Astrocyte of the cerebellum (primary cell): ENCODE results near the gene ACSM2B.
"Not testable (repeated sequence)": the region's sequence is repeated elsewhere in the genome, so short reads cannot be mapped to it uniquely, and the experiment has no call there.

Source experiments
- DNase-seq: peaks from one replicate; pipeline ENCODE4 v3.0.0-alpha.2; 2011; ENCODE audit warnings: low read depth
- H3K4me3 ChIP-seq: 2 replicates; pipeline ENCODE4 v1.5.1; 2011; ENCODE audit warnings: mild to moderate bottlenecking, low read depth, low read length, moderate library complexity
- CTCF ChIP-seq: IDR thresholded peaks from 2 replicates; pipeline ENCODE4 v1.5.1; 2012; ENCODE audit warnings: low read length, low read depth, moderate library complexity, mild to moderate bottlenecking; ENCODE audit errors: missing control alignments
- in situ Hi-C: cut with HindIII; loops from 2 replicates; pipeline ENCODE4 v1.10.0; 2017; ENCODE audit warnings: low sequenced_read_pairs

The ACSM2B gene

DNA sequence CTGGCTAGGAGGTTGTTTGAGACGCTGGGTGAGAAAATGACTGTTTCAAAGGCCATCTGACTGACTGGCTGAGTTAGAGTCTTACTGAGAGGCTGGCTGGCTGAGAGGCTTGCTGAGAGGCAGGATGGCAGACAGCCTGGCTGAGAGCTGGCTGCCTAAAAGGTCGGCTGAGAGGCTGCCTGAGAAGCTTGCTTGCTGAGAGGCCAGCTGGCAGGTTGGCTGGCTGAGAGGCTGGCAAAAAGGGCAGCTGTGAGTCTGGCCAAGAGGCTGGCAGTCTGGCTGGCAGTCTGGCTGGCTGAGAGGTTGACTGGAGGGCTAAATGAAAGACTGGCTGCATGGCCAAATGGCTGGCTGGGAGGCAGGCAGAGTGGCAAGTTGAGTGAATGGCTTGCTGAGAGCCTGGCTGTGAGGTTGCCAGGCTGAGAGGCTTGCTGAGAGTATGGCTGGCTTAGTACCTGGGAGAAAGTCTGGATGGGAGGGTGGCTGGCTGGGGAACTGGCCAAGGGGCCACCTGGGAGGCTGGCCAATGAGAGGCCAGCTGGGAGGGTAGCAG, 35.3 kb upstream of the ACSM2B start:
- H3K4me3 ChIP-seq = no peak overlapping the region
- TF ChIP-seq CTCF = no peak
- in situ Hi-C loops = no loop called here
- DNase-seq = no peak

GRCh38 chr16:20610892-20611349, 34.8 kb upstream of the ACSM2B start:
- no peak for DNase-seq
- no peak overlapping the region for H3K4me3 ChIP-seq
- in situ Hi-C loops = no loop called here
- TF ChIP-seq CTCF = no peak

DNA sequence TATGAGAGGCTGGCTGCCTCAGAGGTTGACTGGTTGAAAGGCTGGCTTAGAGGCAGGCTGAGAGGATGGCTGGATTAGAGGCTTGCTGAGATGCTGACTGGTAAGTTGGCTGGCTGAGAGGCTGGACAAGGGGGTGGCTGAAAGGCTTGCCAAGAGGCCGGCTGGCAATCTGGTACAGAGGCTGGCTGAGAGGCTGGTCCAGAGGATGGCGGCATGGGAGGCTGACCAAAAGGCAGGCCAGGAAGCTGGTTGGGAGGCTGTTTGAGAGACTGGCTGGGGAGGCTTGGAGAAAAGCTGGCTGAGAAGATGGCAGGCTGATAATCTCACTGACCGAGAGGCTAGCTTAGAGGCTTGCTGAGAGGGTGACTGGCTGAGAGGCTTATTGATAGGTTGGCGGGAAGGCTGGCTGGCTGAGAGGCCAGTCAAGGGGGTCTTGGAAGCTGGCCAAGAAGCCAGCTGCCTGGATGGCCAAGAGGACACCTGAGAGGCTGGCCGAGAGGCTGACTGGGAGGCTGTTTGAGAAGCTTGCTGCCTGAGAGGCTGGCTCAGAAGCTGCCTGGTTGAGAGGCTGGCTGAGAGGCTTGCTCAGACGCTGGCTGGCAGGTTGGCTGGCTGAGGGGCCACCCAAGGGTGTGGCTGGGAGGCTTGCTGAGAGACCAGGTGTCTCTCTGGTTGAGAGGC, 34.2 kb upstream of the ACSM2B start:
- no peak overlapping the region for H3K4me3 ChIP-seq
- no peak for TF ChIP-seq CTCF
- in situ Hi-C loops = no loop called here

GRCh38 chr16:20602205-20602604, 26.0 kb upstream of the ACSM2B start:
- in situ Hi-C loops, DNase-seq: not testable (repeated sequence)

More for the DNA sequence above, 34.2 kb upstream of the ACSM2B start:
- DNase-seq = no peak

DNA sequence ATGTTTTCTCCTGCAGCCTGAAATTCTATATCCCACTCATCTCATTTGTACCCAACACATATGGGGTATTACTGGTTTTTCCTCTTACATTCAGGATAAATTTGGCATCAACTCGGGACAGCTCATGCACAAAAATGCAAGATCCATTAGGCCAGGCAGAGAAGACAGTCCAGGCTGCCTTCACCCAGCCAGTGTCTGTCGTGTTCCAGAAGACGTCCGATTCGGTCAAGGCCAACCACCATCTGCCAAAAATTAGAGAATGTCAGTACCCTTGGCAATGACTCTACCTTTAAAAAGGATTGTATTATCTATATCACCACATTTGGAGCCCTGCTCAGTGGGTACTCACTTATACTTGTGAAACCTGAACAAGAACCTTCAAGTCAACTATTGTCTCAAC, 23.3 kb upstream of the ACSM2B start:
- DNase-seq, in situ Hi-C loops, H3K4me3 ChIP-seq: not testable (repeated sequence)

More at GRCh38 chr16:20602205-20602604, 26.0 kb upstream of the ACSM2B start:
- not testable (repeated sequence) for H3K4me3 ChIP-seq

DNA sequence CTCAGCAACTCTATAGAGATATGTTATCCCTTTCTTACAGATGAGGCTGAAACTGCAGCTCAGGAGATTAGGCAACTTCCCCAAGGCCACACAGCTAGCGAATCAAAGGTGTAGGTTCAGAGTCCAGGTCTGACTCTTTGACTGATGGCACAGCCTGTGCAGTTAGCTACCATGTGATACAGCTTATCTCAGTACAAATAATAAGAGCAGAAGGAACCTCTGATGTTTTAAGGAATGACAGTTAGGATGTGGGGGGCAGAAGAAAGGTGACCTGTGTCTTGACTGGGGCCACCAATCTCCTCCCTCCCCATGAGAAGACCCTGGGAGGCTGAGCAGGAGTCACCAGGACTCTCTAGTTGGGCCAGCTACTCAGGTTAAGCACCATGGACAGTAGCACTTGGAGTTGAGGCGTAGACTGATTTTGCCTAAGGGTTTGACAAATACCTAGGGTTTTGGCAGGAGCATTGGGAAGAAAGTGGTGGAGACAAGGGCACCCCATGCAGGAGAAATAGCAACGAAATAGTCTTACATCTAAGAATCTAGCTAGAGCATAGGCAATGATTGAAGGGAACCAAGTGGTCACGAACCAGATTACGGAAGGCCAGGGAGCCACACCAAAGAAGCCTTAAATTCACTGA, 22.8 kb upstream of the ACSM2B start:
- TF ChIP-seq CTCF = no peak
- in situ Hi-C loops = no loop called here
- no peak overlapping the region for H3K4me3 ChIP-seq
- DNase-seq = no peak

- DNase-seq, in situ Hi-C loops: not testable (repeated sequence)
Observed at GRCh38 chr16:20595694-20596093, 19.5 kb upstream of the ACSM2B start.

GRCh38 chr16:20595068-20595467, 18.9 kb upstream of the ACSM2B start:
- H3K4me3 ChIP-seq, in situ Hi-C loops, DNase-seq: not testable (repeated sequence)

More at GRCh38 chr16:20595694-20596093, 19.5 kb upstream of the ACSM2B start:
- not testable (repeated sequence) for H3K4me3 ChIP-seq

DNA sequence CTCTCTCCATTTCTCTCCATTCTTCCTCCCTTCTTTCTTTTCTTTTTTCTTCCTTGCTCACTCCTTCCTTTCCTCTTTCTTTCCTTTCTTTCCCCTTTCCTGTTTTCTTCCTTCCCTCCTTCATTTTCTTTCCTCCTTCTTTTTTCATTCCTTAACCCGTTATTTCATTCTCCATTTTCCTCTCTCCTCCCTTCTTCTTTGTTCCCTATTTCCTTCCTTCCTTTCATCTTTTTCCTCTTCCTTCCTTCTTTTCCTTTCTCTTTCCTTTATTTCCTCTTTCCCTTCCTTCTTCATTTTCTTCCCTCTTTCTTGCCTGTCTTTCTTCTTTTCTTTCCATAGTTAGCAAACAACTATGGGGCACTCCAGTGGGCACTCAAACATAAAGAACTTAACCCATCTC, 16.6 kb upstream of the ACSM2B start:
- in situ Hi-C loops, H3K4me3 ChIP-seq, DNase-seq: not testable (repeated sequence)

- H3K4me3 ChIP-seq, DNase-seq, in situ Hi-C loops: not testable (repeated sequence)
Observed at GRCh38 chr16:20589486-20589885, 13.3 kb upstream of the ACSM2B start.

DNA sequence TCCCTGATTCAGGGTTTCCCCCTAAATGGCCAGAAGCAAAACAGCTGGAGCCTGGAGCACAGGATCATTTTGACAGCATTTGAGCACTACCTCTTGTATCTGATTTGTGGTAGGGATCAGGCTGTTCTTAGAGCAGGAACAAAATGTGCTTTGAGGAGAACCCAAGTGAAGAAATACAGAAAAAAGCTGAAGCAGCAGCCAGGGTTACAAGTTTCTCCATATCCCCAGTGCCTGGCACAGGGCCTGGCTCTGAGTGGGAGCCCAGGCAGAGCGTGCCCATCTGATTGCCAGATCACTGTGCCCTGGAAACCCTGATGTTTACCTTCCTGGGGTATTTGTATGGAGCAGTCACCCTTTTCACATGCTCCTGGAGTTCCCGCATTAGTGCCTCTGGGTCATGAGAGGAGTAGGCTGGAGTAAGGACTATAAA, 11.5 kb upstream of the ACSM2B start:
- in situ Hi-C loops, DNase-seq, H3K4me3 ChIP-seq: not testable (repeated sequence)

- in situ Hi-C loops, DNase-seq, H3K4me3 ChIP-seq: not testable (repeated sequence)
Observed at GRCh38 chr16:20586716-20587115, 10.5 kb upstream of the ACSM2B start.

DNA sequence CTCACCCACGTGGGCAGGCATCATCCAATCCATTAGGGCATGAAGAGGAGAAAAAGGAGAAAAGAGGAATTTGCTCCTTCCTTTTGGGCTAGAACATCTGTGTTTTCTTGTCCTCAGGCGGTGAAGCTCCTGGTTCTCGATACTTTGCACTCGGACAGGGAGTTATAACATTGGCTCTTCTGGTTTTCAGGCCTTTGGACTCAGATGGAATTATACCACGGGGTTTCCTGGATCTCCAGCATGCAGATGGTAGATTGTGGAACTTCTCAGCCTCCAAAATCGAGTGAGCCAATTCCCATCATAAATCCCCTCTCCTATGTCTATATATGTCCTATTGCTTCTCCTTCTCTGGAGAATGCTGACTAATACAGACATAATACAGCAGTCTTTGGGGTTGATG, 9.9 kb upstream of the ACSM2B start:
- in situ Hi-C loops, H3K4me3 ChIP-seq, DNase-seq: not testable (repeated sequence)
